Right lobe of liver (tissue), 4 donors: ENCODE measurements around the gene EGLN2.

Experiments used
- CTCF ChIP-seq, 4 donors: fragments of 200-600 bp in 3 of 4; fragments of 450-650 bp in 1 of 4; IDR thresholded peaks; one replicate each; pipeline versions ENCODE4 v1.5.1 to v1.8.0; 2016 to 2022; ENCODE audit warnings: antibody characterized with exemption in 4 of 4, mild to moderate bottlenecking in 2 of 4
- POLR2A ChIP-seq: fragments of 450-650 bp; IDR thresholded peaks from one replicate; pipeline ENCODE4 v1.6.1; 2017; ENCODE audit warnings: antibody characterized with exemption, mild to moderate bottlenecking
- donor health status: DM: no; HTN: no; CAD: no.
- donor health status: DM: no; HTN: no; CAD: no.
- donor health status: DM: no; HTN: yes; CAD: no.

GRCh38 chr19:40809358-40810086 lies 10.5 kb downstream of the EGLN2 start:
- TF ChIP-seq CTCF (IDR thresholded peaks at IDR 0.05): no peak
- no peak for TF ChIP-seq POLR2A
